SJSA1 (cell line): ENCODE measurements around the gene FOXD4L3. TPM values are rescaled to one million over a fixed set of nuclear protein-coding genes. Genes with fewer than 3 reads are reported as not detected.
"Not testable (repeated sequence)": the region's sequence is repeated elsewhere in the genome, so short reads cannot be mapped to it uniquely, and the experiment has no call there.

Source experiments
- DNase-seq, 2 experiments: peaks; one replicate each; pipeline ENCODE4 v3.0.0-alpha.2; 2015 to 2020; ENCODE audit warnings: low spot score in 2 of 2, low read depth in 1 of 2
- H3K27ac ChIP-seq: fragments of 250-450 bp; sonication (Bioruptor Pico); 2 replicates; pipeline ENCODE4 v1.5.1; 2020; ENCODE audit warnings: mild to moderate bottlenecking, moderate library complexity
- H3K27me3 ChIP-seq: fragments of 250-450 bp; sonication (Bioruptor Pico); replicated peaks from 2 replicates; pipeline ENCODE4 v1.5.1; 2020; ENCODE audit warnings: mild to moderate bottlenecking, moderate library complexity
- H3K36me3 ChIP-seq: fragments of 250-450 bp; sonication (Bioruptor Pico); 2 replicates; pipeline ENCODE4 v1.5.1; 2020; ENCODE audit warnings: mild to moderate bottlenecking
- H3K4me1 ChIP-seq: fragments of 250-450 bp; sonication (Bioruptor Pico); replicated peaks from 2 replicates; pipeline ENCODE4 v1.6.1; 2021; ENCODE audit warnings: mild to moderate bottlenecking
- H3K4me3 ChIP-seq: fragments of 250-450 bp; sonication (Bioruptor Pico); 2 replicates; pipeline ENCODE4 v1.5.1; 2020; ENCODE audit warnings: mild to moderate bottlenecking
- H3K9me3 ChIP-seq: fragments of 250-450 bp; sonication (Bioruptor Pico); replicated peaks from 2 replicates; pipeline ENCODE4 v1.5.1; 2020; ENCODE audit warnings: mild to moderate bottlenecking
- total RNA-seq: library from RNA; depleted of rRNA; stranded (reverse); fragments of >200 nt; shearing (Covaris generic); gene quantifications from 2 replicates; pipeline ENCODE4 v1.2.3, GENCODE V29; 2014; rRNA removed

FOXD4L3 gene
- total RNA-seq: not detected in 2 replicates

DNA sequence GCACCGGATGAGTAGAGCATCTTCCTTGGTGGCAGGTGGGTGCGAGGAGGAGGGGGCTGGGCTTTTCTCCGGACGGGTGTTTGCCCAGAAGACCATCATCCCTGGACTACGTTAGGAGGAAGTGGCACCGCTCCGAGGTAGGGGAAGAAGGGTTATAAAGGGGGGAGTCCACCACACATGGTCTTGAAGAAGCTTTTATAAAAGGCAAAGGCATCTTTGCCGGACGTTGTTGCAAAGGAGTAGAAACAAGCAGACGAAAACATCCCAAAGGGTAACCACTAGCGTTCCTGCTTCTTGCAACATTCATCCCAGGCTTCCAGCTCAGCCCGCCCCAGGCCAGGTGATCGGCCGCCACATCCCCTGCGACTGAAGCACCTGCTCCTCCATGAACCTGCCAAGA is at the start of gene FOXD4L3:
Gene FOXD4L3, plus strand, starts transcription at position 301 of the 400 bp plus-strand sequence. Its CDS starts 85 bp downstream, at position 386.
- H3K9me3 ChIP-seq, H3K27ac ChIP-seq, H3K4me1 ChIP-seq, H3K27me3 ChIP-seq, DNase-seq, H3K36me3 ChIP-seq, H3K4me3 ChIP-seq: not testable (repeated sequence)

DNA sequence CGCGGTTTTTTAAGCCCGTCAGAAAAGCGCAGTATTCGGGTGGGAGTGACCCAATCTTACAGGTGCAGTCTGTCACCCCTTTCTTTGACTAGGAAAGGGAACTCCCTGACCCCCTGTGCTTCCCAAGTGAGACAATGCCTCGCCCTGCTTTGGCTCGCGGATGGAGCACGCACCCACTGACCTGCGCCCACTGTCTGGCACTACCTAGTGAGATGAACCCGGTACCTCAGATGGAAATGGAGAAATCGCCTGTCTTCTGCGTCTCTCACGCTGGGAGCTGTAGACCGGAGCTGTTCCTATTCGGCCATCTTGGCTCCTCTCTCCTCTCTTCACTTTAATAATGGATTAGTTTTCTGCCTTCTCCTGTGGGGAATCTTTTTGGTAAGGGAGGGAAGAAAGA is 21.6 kb upstream of the FOXD4L3 start:
- H3K4me3 ChIP-seq, H3K9me3 ChIP-seq, H3K27ac ChIP-seq, H3K4me1 ChIP-seq, H3K36me3 ChIP-seq, H3K27me3 ChIP-seq, DNase-seq: not testable (repeated sequence)

DNA sequence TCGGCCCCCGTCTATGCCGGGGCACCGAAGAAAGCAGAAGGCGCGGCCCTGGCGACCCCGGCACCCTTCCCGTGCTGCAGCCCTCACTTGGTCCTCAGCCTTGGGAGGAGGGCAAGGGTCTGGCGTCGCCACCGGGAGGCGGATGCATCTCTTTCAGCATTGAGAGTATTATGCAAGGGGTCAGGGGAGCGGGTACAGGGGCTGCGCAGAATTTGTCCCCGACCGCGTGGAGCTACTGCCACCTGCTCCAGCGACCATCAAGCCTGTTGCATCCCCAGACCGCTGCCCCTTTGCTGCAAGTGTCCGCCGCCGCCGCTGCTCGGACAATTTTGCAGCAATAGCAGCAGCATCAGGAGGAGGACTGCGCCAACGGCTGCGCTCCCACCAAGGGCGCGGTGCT is 1.1 kb downstream of the FOXD4L3 start:
- not testable (repeated sequence) for H3K4me1 ChIP-seq, H3K36me3 ChIP-seq, DNase-seq, H3K27ac ChIP-seq, H3K4me3 ChIP-seq, H3K9me3 ChIP-seq, H3K27me3 ChIP-seq

DNA sequence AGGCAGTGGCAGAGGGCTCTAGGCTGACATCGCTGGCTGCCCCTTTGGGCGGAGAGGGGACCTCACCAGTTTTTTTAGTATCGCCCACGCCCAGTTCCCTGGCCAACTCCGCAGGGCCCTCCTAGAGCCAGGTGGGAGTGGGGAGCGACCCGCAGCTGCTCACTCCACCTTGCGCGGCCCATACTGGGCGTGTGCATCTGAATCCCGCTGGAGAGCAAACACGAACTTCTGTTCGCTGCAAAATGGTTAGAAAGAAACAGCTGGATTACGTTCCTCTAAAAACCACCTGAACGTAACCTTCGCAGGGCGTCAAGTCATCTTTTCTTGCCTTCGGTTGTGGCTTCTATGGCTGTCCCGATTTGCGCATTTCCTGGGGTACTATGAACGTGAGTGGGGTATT is 1.5 kb downstream of the FOXD4L3 start:
- H3K4me3 ChIP-seq, H3K4me1 ChIP-seq, H3K27me3 ChIP-seq, H3K36me3 ChIP-seq, H3K9me3 ChIP-seq, DNase-seq, H3K27ac ChIP-seq: not testable (repeated sequence)

DNA sequence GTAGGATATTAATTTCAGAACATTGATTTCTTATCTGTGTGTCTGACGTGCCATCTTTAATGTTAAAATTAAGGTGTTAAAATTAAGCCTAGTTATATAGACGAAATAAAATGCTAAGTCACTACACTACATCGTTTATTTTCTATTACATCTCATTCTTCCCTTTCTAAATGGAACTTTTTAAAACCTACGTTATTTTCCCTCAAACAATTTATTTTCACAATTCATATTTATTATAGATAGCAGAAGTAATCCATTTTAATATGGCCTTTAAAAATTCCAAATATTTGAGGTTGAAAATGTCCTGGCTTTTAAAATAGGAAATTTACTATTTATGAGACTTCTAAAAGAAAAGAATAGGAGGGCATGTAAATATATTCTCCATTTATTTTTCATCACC is 2.1 kb downstream of the FOXD4L3 start:
- not testable (repeated sequence) for H3K27ac ChIP-seq, H3K27me3 ChIP-seq, H3K9me3 ChIP-seq, DNase-seq, H3K4me1 ChIP-seq, H3K4me3 ChIP-seq, H3K36me3 ChIP-seq

DNA sequence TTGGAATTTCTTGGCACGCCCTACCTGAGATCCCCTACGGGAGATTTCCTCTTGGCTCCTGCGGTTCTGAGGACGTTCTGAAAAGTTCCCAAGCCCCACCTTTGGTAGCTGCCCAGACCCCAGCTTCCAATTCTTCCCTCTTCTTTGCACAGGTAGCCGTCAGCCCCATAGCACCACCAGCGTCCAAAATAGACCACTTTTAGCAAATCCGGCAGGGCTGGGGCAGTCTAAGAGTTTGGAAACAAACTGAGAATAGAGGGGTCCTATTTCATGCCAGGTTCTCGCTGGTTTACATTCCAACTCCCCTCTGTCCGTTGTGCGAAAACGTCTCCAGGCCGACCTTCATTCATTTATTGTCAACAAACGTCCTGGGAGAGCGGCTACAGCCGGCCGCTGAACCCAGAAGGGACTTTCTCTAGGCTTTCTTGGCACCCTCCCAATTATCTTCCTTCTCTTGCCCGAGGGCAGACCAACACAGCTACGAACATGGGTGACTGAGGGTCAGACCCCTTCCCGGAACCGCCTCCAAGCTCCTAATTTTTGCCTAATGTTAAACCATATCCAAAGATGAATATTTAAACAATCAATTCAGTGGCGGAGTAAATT is 3.1 kb downstream of the FOXD4L3 start:
- not testable (repeated sequence) for H3K4me3 ChIP-seq, H3K27ac ChIP-seq, H3K4me1 ChIP-seq, H3K9me3 ChIP-seq, DNase-seq, H3K27me3 ChIP-seq, H3K36me3 ChIP-seq

DNA sequence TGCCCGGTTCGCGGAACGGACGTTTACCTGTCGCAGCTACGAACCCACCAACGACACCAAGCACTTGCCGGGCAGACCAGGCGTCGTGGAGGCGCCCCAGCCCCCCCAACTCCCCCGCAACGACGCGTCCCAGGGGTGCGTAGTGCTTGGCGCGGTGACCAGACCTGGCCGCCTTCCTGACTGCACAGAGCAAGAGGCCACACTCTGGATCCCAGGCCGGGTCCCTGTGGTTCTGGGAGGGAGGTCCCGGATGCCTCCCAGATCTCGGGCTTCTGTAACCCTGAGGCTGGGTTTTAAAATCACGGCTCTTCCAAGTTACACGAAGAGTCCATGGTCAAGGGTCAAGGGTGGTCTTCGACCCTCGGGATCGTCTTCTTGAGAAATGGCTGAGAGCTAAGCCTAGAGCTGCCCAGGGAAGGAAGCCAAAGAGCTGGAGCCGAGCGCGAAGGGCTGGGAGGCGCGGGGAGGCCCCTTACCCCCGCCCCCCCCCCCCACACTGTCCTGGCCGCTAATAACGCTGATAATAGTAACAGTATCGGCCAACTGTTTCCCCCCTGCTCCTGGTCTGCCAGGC is 3.8 kb downstream of the FOXD4L3 start:
- not testable (repeated sequence) for DNase-seq, H3K36me3 ChIP-seq

DNA sequence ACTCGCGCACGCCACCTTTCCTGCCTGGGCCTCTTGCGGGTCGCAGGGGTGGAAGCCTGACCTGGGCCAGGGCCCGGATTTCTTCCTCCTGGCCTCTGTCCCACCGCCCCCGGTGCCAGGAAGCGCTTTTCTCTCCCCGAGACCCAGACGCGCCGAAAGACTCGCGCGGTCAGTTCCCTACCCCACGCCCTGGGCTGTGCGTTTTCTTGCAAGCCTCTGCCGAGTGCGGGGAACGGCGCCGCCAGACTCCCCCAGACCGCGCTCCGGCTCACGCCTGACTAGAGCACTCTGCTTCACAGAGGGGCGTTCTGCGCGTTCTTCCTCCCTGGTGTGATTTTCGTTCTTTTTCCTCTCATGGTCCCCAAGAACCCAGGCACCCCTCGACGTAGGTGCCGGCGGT is 4.5 kb downstream of the FOXD4L3 start:
- not testable (repeated sequence) for DNase-seq, H3K36me3 ChIP-seq, H3K27ac ChIP-seq, H3K9me3 ChIP-seq, H3K27me3 ChIP-seq, H3K4me1 ChIP-seq, H3K4me3 ChIP-seq

More for the DNA sequence above, 3.8 kb downstream of the FOXD4L3 start:
- not testable (repeated sequence) for H3K4me1 ChIP-seq, H3K27ac ChIP-seq, H3K27me3 ChIP-seq, H3K4me3 ChIP-seq, H3K9me3 ChIP-seq

DNA sequence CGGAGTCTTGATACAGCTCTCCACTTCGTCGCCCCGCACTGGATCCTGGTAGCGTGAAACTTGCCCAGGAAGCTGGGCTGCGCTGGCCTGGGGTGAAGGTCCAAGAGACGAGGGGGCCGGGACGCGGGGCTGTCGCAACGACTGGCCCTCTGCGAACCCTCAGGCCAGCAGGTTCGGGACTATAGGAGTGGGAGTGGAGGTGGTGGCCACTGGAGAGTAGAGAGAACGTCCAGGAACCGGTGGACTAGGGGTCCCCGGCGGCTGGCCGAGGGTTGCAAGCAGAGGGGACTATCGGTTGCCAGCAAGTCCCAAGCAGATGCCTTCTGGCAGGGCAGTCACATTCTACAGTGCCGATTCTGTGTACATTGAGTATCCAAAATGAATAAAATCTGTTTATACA is 5.0 kb downstream of the FOXD4L3 start:
- H3K9me3 ChIP-seq, H3K27ac ChIP-seq: not testable (repeated sequence)

DNA sequence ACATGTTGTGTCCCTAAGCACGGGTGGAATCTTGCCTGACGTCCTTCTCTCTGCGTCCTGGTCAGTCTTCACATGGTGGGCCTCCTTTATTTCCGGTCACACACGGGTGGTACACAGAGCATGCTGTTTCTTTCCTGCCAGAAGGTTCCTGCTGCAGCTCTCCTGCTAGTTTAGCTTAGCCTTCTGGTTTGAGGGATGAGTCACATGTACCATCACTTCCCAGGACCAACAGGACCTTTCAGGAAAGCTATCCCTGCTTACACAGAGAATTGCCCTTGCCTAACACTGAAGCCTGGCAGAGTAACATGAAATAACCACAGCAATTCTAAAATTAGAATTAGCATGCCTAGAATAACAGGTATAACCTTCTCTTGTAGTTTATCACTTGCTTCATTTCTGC is 8.5 kb downstream of the FOXD4L3 start:
- not testable (repeated sequence) for H3K4me1 ChIP-seq, H3K27ac ChIP-seq, H3K27me3 ChIP-seq, H3K4me3 ChIP-seq, H3K36me3 ChIP-seq, DNase-seq, H3K9me3 ChIP-seq

More for the DNA sequence above, 5.0 kb downstream of the FOXD4L3 start:
- H3K4me1 ChIP-seq, DNase-seq, H3K4me3 ChIP-seq, H3K36me3 ChIP-seq, H3K27me3 ChIP-seq: not testable (repeated sequence)

DNA sequence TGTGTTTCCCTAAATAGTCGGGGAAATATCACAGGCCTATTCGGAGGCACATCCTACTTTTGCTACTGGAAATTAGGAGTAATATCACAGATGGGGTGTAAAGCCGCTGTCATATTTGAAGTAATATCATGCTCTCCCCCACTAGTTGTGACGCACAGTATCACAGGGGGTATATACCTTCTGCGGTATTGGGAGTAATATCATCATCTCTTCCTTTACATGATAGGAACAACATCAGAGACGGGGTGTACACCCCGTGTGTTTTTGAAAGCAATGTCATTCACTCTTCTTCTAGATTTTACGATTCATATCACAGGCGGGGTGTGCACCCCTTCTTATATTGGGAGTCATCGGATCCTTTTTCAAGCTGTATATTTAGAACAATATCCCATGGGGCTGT is 15.5 kb downstream of the FOXD4L3 start:
- H3K4me3 ChIP-seq, H3K9me3 ChIP-seq, H3K27ac ChIP-seq, DNase-seq, H3K36me3 ChIP-seq, H3K4me1 ChIP-seq, H3K27me3 ChIP-seq: not testable (repeated sequence)

DNA sequence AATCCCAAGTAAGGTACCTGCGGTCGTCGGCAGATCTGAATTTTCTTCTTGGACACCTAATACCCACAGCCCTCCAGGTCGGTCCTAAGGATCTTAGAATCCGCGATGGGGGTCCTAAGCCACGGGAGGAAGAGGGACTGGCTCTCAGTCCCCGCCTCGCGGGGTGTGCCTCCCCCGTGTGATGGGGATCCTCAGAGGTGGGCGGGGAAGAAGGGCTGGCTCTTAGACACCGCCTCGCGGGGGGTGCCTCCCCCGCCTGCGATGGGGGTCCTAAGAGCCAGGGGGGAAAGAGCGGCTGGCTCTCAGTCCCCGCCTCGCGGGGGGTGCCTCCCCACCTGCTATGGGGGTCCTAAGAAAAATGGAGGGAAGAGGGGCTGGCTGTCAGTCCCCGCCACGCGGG is 21.1 kb downstream of the FOXD4L3 start:
- DNase-seq, H3K9me3 ChIP-seq, H3K4me1 ChIP-seq, H3K36me3 ChIP-seq, H3K27me3 ChIP-seq, H3K4me3 ChIP-seq, H3K27ac ChIP-seq: not testable (repeated sequence)

DNA sequence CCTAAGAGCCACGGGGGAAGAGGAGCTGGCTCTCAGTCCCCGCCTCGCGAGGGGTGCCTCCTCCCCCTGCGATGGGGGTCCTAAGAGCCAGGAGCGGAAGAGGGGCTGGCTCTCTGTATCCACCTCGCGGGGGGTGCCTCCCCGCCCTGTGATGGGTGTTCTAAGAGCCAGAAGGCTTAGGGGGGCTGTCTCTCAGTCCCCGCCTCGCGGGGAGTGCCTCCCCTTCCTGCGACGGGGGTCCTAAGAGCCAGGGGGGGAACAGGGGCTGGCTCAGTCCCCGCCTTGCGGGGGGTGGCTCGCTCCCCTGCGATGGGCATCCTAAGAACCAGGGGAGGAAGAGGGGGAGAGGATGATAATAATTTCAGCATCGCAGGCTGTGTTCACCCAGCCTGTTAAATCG is 21.9 kb downstream of the FOXD4L3 start:
- H3K27ac ChIP-seq, H3K4me1 ChIP-seq, H3K9me3 ChIP-seq: not testable (repeated sequence)

DNA sequence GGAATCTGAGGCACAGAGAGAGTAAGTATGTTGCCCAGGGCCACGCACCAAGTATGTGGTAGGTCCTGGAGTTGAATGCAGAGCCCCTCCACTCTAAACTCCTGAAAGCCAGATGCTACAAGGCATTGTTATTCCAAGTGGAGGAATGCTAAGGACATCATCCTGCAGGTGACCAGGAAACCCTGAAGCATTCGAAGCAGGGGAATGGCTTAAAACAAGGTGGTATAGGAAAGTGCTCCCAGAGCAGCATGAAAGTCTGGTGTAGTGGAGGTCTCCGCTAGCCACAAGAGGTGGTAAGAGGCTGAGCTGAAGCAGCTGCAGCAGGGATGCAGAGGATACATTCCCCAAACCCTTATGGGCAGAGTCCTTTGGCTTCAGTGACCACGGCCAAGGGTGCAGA is 26.4 kb downstream of the FOXD4L3 start:
- H3K36me3 ChIP-seq, H3K4me1 ChIP-seq, DNase-seq, H3K27ac ChIP-seq, H3K9me3 ChIP-seq, H3K27me3 ChIP-seq, H3K4me3 ChIP-seq: not testable (repeated sequence)

More for the DNA sequence above, 21.9 kb downstream of the FOXD4L3 start:
- H3K36me3 ChIP-seq, DNase-seq, H3K4me3 ChIP-seq, H3K27me3 ChIP-seq: not testable (repeated sequence)

DNA sequence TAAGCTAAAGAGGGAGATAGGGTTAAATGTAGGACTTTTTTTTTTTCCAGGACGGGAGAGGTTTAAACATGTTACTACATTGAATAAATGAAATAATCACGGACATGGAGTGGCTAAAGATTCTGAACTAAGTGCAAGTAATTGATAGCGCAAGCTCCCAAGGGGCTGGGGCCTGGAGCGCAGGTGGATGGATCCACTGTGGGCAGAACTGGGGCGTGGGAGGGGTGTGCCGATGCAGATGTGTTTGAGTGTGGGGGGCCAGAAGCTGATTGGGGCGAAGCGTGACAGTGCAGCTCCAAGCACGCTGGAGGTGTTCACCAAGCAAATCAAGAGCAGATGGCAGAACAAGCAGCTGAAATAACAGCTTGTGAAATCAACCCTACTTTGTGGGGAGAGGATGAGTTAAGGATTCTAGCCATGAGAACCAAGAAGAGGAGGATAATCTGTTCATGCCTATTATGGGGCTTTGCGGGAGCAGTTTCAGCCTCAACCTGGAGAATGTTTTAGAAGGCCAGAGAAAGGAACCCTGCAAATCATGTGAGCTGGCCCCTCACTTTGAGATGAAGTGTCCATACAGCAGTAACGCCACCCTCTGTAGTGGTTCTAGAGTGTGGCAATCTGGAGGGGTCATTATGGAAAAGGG is 28.0 kb downstream of the FOXD4L3 start:
- H3K36me3 ChIP-seq, H3K4me3 ChIP-seq, DNase-seq, H3K4me1 ChIP-seq, H3K9me3 ChIP-seq, H3K27me3 ChIP-seq, H3K27ac ChIP-seq: not testable (repeated sequence)
